Progenitor cell of endocrine pancreas (in vitro differentiated cells): Measurements from ENCODE around the gene POFUT2. TPM values are rescaled to one million over a fixed set of nuclear protein-coding genes. Genes with fewer than 3 reads are reported as not detected.

Experiments
- DNase-seq: peaks from one replicate; pipeline ENCODE4 v3.0.0; 2021; ENCODE audit warnings: low spot score; ENCODE audit not compliant: unreplicated experiment
- H3K27ac Mint-ChIP-seq: 2 replicates; pipeline ENCODE4 v1.8.0; 2021; ENCODE audit warnings: mild to moderate bottlenecking, moderate library complexity, mixed read lengths
- H3K27me3 Mint-ChIP-seq: 2 replicates; pipeline ENCODE4 v1.8.0; 2021; ENCODE audit warnings: mixed read lengths
- H3K36me3 Mint-ChIP-seq: 2 replicates; pipeline ENCODE4 v1.8.0; 2022; ENCODE audit warnings: mixed read lengths; ENCODE audit not compliant: insufficient read depth
- H3K4me1 Mint-ChIP-seq: 2 replicates; pipeline ENCODE4 v1.8.0; 2021; ENCODE audit warnings: low read depth, mixed read lengths
- H3K4me3 Mint-ChIP-seq: 2 replicates; pipeline ENCODE4 v1.8.0; 2021; ENCODE audit warnings: low read depth, mild to moderate bottlenecking, moderate library complexity, mixed read lengths
- H3K9me3 Mint-ChIP-seq: 2 replicates; pipeline ENCODE4 v1.8.0; 2021; ENCODE audit warnings: low read depth, mixed read lengths
- total RNA-seq: library from RNA; stranded (reverse); gene quantifications from 2 replicates; pipeline ENCODE4 v1.2.1, GENCODE V29; 2021
- TF ChIP-seq, protein P1 (sequence below): fragments of 200-600 bp; sonication (generic); IDR thresholded peaks from one replicate; pipeline ENCODE4 v1.5.0; 2021; ENCODE audit warnings: antibody characterized with exemption, mild to moderate bottlenecking; ENCODE audit not compliant: unreplicated experiment

Gene POFUT2
- total RNA-seq, 1 donor from 2014 or later = 47.8 TPM

DNA sequence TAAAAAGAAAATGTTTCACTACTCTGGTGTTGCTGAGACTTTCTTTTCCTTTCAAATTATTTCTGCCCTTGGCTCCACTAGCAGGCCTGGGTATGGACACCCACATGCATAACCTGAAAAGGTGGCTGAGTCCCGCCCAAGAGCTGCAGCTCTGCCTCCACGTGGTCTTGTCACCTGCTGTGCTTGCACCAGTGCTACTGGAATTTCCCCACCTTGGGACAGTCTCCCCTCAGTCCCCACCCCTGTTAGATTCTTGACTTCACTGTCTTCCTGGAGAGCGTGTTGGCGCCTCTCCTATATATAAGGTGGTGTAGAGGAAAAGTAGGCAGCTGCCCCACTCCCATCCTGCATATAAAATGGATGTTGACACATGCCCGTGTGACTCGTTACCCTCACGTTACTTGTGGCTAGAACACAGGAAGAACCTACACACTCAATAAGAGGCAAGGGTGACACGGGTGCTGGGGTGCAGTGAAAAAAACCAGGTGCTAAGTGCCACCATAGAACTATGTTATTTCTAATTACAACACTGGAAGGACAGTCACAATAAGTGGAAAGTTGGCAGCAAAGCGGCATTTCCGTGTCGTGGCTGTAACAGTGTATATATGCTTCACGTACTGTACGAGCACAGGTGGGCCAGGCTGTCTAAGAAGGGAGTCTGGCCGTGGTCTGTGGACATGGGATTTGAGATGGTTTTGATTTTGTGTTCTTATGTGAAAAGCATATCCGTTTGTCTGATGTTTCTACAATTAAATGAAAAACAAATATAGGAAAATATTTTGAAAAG, 61.0 kb downstream of the POFUT2 start:
- H3K4me3 Mint-ChIP-seq = no peak overlapping the region
- H3K27me3 Mint-ChIP-seq = no peaks in the 10 kb centered on the region
- DNase-seq = no peak
- H3K36me3 Mint-ChIP-seq = no peaks in the 10 kb centered on the region
- peaks cover 1% of the 10 kb centered on the region for H3K4me1 Mint-ChIP-seq
- no peak overlapping the region for H3K27ac Mint-ChIP-seq
- no peaks in the 10 kb centered on the region for H3K9me3 Mint-ChIP-seq
- TF ChIP-seq, protein P1, sequence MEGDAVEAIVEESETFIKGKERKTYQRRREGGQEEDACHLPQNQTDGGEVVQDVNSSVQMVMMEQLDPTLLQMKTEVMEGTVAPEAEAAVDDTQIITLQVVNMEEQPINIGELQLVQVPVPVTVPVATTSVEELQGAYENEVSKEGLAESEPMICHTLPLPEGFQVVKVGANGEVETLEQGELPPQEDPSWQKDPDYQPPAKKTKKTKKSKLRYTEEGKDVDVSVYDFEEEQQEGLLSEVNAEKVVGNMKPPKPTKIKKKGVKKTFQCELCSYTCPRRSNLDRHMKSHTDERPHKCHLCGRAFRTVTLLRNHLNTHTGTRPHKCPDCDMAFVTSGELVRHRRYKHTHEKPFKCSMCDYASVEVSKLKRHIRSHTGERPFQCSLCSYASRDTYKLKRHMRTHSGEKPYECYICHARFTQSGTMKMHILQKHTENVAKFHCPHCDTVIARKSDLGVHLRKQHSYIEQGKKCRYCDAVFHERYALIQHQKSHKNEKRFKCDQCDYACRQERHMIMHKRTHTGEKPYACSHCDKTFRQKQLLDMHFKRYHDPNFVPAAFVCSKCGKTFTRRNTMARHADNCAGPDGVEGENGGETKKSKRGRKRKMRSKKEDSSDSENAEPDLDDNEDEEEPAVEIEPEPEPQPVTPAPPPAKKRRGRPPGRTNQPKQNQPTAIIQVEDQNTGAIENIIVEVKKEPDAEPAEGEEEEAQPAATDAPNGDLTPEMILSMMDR = no peak

DNA sequence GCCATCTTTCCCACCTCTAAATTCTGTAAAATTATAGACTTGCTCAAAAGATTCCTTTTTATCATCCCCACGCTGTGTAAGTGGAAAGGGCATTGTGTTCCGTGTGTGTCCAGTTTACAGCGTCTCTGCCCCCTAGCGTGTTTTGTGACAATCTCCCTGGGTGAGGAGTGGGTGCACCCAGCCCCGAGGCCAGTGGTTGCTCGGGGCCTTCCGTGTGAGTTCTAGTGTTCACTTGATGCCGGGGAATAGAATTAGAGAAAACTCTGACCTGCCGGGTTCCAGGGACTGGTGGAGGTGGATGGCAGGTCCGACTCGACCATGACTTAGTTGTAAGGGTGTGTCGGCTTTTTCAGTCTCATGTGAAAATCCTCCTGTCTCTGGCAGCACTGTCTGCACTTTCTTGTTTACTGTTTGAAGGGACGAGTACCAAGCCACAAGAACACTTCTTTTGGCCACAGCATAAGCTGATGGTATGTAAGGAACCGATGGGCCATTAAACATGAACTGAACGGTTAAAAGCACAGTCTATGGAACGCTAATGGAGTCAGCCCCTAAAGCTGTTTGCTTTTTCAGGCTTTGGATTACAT, 61.9 kb downstream of the POFUT2 start:
- H3K27ac Mint-ChIP-seq = no peak overlapping the region
- no peak overlapping the region for H3K4me3 Mint-ChIP-seq
- no peaks in the 10 kb centered on the region for H3K9me3 Mint-ChIP-seq
- TF ChIP-seq, protein P1 = no peak
- no peaks in the 10 kb centered on the region for H3K27me3 Mint-ChIP-seq
- H3K4me1 Mint-ChIP-seq = no peaks in the 10 kb centered on the region
- no peak for DNase-seq
- H3K36me3 Mint-ChIP-seq = no peaks in the 10 kb centered on the region

DNA sequence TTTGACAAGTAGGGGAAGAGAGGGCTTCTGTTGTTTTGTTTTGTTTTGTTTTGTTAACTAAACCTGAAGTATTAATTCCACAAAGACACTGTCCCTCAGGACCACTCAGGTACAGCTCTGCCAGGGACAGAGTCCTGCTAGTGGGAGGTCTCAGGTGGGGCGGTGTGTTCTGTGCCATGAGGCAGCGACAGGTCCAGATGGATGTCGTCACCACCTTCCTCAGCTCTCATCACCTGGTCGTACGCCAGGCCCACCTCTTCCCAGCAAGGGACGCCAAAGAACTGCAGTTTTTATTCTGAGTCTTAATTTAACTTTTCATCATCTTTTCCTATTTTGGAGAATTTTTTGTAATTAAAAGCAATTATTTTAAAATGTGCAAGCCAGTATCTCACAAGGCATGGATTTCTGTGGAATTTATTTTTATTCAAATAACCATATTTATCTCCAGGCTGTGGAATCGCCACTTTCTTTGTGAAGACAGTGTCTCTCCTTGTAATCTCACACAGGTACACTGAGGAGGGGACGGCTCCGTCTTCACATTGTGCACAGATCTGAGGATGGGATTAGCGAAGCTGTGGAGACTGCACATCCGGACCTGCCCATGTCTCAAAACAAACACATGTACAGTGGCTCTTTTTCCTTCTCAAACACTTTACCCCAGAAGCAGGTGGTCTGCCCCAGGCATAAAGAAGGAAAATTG, 62.5 kb downstream of the POFUT2 start:
- no peak overlapping the region for H3K27ac Mint-ChIP-seq
- H3K4me1 Mint-ChIP-seq = no peaks in the 10 kb centered on the region
- no peak for DNase-seq
- H3K36me3 Mint-ChIP-seq = no peaks in the 10 kb centered on the region
- H3K4me3 Mint-ChIP-seq = no peak overlapping the region
- H3K9me3 Mint-ChIP-seq = no peaks in the 10 kb centered on the region
- TF ChIP-seq, protein P1 = no peak
- no peaks in the 10 kb centered on the region for H3K27me3 Mint-ChIP-seq

DNA sequence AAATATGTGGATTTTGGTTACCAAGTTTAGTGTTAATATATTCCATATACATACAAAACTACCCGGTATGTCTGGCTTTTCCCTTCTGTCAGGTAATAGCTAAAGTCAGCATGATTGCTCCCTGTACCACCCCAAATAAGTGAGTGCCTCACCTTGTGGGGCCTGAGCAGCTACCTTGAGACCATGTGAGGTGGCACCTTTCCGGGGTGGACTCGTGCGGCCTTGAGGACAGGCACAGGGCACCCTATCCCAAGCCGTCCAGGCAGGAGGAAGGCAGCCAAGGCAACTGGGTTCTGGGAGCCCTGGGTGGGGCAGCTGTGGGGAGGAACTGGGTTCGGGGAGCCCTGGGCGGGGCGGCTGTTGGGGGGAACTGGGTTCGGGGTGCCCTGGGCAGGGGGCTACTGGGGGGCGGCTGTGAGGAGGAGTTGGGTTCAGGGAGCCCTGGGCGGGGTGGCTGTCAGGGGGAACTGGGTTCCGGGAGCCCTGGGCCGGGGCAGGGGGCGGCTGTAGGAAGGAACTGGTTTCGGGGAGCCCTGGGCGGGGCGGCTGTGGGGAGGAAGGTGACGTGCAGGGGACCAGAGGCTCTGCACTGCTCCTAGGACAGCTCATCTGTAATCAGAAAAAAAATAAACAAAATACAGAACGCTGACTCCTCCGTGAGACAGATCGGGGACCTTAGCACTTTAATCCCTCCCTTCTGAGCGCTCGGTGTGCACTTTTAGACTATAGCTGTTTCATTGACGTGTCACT, 63.3 kb downstream of the POFUT2 start:
- Mint-ChIP-seq H3K4me3 (no peak overlapping the region), H3K4me1 (no peaks in the 10 kb centered on the region), H3K27me3 (no peaks in the 10 kb centered on the region), H3K36me3 (no peaks in the 10 kb centered on the region), H3K9me3 (no peaks in the 10 kb centered on the region), H3K27ac (no peak overlapping the region)
- TF ChIP-seq, protein P1 = no peak
- no peak for DNase-seq
